Duodenal mucosa (tissue), 2 donors: ENCODE measurements around the gene GLP1R.

Experiments
- H3K27ac ChIP-seq: one replicate; pipeline ENCODE4 v1.7.0; 2013; ENCODE audit warnings: low read depth, low read length
- H3K27me3 ChIP-seq, 2 donors: one replicate each; pipeline ENCODE4 v1.7.0; 2013; ENCODE audit warnings: low read length in 2 of 2, control low read depth in 1 of 2; ENCODE audit not compliant: insufficient read depth in 2 of 2, control insufficient read depth in 1 of 2
- H3K36me3 ChIP-seq, 2 donors: one replicate each; pipeline ENCODE4 v1.7.0; 2013; ENCODE audit warnings: low read length in 2 of 2, control low read depth in 1 of 2; ENCODE audit not compliant: insufficient read depth in 2 of 2, control insufficient read depth in 1 of 2
- H3K4me1 ChIP-seq, 2 donors: one replicate each; pipeline ENCODE4 v1.7.0; 2013; ENCODE audit warnings: low read length in 2 of 2, control low read depth in 1 of 2; ENCODE audit not compliant: insufficient read depth in 2 of 2, control insufficient read depth in 1 of 2
- H3K4me3 ChIP-seq, 2 donors: one replicate each; pipeline ENCODE4 v1.7.0; 2013; ENCODE audit warnings: low read length in 2 of 2, low read depth in 1 of 2
- H3K9ac ChIP-seq, 2 donors: one replicate each; pipeline ENCODE4 v1.7.0; 2013; ENCODE audit warnings: low read length in 2 of 2, low read depth in 1 of 2
- H3K9me3 ChIP-seq, 2 donors: one replicate each; pipeline ENCODE4 v1.7.0; 2013; ENCODE audit warnings: low read length in 2 of 2, control low read depth in 1 of 2; ENCODE audit not compliant: control insufficient read depth in 1 of 2

GLP1R gene

DNA sequence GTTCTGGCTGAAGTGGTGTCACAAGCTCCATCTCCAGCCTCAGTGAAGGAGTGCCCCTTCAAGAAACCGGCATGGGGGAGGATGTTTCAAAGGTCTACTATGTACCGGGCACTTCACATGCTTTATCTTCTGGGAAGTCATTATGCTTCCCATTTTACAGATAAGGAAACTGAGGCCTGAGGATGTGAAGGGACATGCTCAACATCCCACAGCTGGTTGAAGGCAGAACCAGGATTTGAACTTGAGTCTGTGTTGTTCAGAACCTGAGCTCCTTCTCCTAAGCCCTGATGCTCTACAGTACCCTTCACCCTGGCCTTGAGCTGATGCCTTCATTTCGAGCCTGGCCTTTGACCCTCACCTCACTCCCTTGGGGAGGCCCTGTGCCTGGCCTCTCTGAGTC is 13.0 kb downstream of the GLP1R start:
- Histone ChIP-seq H3K27me3 (no peaks in the 10 kb centered on the region), H3K9me3 (no peaks in the 10 kb centered on the region), H3K9ac (no peak overlapping the region), H3K27ac (no peak overlapping the region), H3K4me3 (no peak overlapping the region), H3K4me1 (peaks cover 10 to 12% of the 10 kb centered on the region in 2 donors), H3K36me3 (no peaks in the 10 kb centered on the region)

DNA sequence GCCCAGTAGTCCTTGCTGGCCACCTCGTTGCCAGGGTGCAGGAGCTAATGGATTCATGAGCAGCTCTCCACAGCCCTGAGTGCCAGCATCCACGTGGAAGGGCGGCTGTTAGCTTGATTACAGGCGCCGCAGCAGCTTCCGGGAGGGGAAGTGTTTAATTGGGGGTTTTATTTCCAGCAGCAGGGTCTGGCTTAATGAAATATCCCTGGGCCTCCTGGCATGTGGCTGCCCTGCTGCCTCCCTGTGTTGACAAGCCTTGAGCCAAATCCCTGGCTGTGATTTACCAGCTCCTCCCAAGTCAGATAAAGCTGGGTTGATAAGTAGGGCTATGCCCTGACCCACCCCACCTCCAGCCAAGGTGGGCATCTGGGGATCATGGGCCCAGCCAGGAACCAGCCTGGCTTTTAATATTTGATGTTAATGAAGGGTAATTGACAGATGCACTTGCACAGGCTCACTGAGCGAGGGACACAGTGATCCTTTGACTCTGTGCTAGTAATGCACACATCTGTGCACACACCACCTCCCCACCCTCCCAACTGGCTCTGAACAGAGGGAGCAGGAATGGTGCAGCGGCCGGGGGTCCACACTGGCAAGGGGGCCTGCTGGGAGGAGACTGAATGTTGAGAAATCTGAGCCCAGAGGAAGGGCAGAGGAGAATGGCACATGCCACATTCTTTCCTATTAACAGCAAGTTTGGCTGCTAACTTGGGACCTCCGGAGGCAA is 13.6 kb downstream of the GLP1R start:
- Histone ChIP-seq H3K9me3 (no peaks in the 10 kb centered on the region), H3K9ac (no peak overlapping the region), H3K4me1 (peaks cover 10 to 12% of the 10 kb centered on the region in 2 donors), H3K27me3 (no peaks in the 10 kb centered on the region), H3K36me3 (no peaks in the 10 kb centered on the region), H3K4me3 (no peak overlapping the region), H3K27ac (no peak overlapping the region)

DNA sequence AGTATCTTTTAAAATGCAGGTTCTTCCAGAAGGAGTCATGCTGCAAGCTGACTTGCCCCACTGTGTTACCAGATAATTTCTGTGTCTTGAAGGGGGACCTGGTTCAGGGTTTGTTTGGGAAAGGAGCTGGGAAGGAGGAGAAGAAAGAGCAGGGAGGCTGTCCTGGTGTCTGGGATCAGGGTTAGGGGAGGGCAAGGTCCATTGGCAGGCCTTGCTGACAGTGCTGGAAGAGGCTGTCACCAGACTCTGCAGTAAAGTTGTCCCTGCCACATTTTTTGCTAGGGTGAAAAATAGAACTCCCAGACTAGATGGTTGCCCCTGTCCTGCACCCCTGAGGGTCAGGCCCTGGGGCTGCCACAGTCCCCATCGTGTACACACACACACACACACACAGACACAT is 14.9 kb downstream of the GLP1R start:
- H3K27me3 ChIP-seq, result no peaks in the 10 kb centered on the region
- H3K4me3 ChIP-seq, result no peak overlapping the region
- peaks cover 10 to 12% of the 10 kb centered on the region in 2 donors for H3K4me1 ChIP-seq
- H3K9me3 ChIP-seq, result no peaks in the 10 kb centered on the region
- H3K27ac ChIP-seq, result no peak overlapping the region
- no peak overlapping the region for H3K9ac ChIP-seq
- H3K36me3 ChIP-seq, result no peaks in the 10 kb centered on the region

DNA sequence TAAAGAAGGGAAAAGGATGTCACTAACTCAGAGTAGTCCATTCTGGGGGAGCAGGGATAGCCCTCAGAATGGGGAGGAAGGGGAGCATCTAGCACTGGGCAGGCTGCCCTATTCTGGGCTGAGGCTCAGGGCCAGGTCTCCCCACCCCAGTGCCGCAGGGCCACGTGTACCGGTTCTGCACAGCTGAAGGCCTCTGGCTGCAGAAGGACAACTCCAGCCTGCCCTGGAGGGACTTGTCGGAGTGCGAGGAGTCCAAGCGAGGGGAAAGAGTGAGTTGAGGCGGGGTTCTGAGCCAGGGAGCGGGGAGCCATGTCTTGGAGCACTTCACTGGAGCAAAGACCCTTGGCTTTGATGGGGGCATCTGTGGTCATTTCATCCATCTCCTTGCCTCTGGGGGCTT is 17.0 kb downstream of the GLP1R start:
- H3K36me3 ChIP-seq, result no peaks in the 10 kb centered on the region
- H3K4me1 ChIP-seq, result peaks cover 10 to 11% of the 10 kb centered on the region in 2 donors
- H3K27ac ChIP-seq, result no peak overlapping the region
- H3K4me3 ChIP-seq, result no peak overlapping the region
- no peaks in the 10 kb centered on the region for H3K9me3 ChIP-seq
- no peaks in the 10 kb centered on the region for H3K27me3 ChIP-seq
- H3K9ac ChIP-seq, result no peak overlapping the region

DNA sequence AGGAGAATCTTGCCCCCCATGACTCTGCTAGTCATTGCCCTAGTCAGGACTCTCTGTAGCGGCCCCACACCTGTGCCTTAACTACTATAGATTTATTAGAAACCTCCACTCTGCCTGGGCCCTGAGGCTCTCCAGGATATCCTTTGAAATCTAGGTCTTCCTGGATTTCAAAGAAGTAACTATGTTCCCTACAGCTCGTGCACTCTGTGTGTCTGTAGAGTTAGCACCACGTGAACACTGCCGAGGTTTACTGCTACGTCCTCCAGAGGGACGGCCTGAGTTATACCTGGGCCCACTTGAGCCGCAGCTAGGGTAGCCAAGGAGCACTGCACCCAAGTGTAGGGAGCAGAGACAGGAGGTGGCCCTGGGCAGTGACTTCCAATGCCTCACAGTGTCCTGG is 19.8 kb downstream of the GLP1R start:
- Histone ChIP-seq H3K9ac (no peak overlapping the region), H3K4me1 (peaks cover 0 to 3% of the 10 kb centered on the region in 2 donors), H3K27me3 (no peaks in the 10 kb centered on the region), H3K9me3 (no peaks in the 10 kb centered on the region), H3K4me3 (no peak overlapping the region), H3K27ac (no peak overlapping the region), H3K36me3 (no peaks in the 10 kb centered on the region)

DNA sequence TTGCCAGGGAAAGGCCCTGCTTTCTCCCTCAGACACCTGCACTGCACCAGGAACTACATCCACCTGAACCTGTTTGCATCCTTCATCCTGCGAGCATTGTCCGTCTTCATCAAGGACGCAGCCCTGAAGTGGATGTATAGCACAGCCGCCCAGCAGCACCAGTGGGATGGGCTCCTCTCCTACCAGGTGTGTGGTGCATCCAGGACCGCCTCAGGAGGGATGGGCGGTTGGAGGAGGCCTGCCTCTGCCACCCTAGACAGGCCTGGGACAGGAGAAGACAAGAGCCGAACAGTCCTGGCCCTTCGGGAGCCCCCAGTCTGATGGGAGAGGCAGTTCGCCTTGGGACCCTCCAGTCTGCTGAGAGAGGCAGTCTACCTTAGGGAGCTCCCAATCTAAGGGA is 24.2 kb downstream of the GLP1R start:
- Histone ChIP-seq H3K27ac (no peak overlapping the region), H3K4me1 (no peaks in the 10 kb centered on the region), H3K36me3 (no peaks in the 10 kb centered on the region), H3K9me3 (no peaks in the 10 kb centered on the region), H3K4me3 (no peak overlapping the region), H3K9ac (no peak overlapping the region), H3K27me3 (no peaks in the 10 kb centered on the region)

DNA sequence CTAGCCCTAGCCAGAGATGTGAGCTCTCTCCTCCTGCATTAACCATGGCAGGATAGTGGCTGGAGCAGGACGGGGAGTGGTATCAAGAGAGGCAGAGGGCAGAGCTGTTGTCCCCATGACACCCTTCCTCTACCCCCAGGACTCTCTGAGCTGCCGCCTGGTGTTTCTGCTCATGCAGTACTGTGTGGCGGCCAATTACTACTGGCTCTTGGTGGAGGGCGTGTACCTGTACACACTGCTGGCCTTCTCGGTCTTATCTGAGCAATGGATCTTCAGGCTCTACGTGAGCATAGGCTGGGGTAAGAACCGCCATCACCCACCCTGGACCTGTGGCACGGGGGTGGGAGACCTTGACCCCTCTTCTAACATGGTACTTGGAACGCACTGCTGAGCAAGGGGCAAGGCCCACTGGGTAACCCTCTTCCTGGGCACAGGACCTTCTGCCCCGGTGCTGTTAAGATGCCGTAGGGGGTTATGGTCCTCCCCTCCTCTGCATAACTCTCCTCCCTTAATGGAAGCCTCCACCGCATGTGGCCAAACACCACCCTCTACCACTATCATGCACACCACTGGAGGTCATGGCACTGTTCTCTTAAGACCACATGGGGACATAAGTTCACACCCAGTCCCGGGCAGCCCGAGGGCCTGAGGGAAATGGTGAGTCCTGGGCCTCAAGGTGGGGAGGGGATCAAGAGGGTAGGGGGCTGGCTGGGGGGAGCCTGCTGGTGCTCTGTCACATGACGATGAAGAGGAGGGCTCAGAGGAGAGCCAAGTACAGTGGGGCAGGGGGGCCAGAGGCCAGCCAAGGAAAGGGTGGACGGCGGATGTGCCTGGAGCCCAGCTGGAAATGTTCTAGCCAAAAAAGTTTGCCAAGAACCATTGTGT is 25.1 kb downstream of the GLP1R start:
- H3K27me3 ChIP-seq, result no peaks in the 10 kb centered on the region
- H3K4me3 ChIP-seq, result no peak overlapping the region
- H3K36me3 ChIP-seq, result no peaks in the 10 kb centered on the region
- no peak overlapping the region for H3K9ac ChIP-seq
- H3K9me3 ChIP-seq, result no peaks in the 10 kb centered on the region
- no peaks in the 10 kb centered on the region for H3K4me1 ChIP-seq
- H3K27ac ChIP-seq, result no peak overlapping the region

DNA sequence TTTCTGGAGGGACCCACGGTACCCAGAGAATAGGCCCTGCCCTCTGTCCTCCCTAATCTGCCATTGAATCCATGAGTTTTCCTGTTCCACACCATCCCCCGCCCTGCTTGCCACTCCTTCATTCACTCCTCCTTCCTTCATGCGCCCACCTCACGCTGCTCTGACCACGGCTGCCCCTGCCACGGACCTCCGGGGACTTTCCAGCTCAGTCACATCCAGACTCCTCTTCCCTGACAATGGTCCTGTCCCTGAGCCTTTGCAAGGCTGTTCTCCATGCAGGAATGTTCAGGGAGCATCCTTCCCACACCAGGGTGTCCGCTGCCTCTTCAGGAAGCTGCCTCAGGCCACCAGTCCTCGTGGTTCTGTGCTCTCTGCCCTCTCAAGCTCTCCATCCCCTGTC is 25.9 kb downstream of the GLP1R start:
- H3K27ac ChIP-seq, result no peak overlapping the region
- H3K9ac ChIP-seq, result no peak overlapping the region
- H3K27me3 ChIP-seq, result no peaks in the 10 kb centered on the region
- H3K9me3 ChIP-seq, result no peaks in the 10 kb centered on the region
- H3K4me3 ChIP-seq, result no peak overlapping the region
- no peaks in the 10 kb centered on the region for H3K36me3 ChIP-seq
- no peaks in the 10 kb centered on the region for H3K4me1 ChIP-seq

DNA sequence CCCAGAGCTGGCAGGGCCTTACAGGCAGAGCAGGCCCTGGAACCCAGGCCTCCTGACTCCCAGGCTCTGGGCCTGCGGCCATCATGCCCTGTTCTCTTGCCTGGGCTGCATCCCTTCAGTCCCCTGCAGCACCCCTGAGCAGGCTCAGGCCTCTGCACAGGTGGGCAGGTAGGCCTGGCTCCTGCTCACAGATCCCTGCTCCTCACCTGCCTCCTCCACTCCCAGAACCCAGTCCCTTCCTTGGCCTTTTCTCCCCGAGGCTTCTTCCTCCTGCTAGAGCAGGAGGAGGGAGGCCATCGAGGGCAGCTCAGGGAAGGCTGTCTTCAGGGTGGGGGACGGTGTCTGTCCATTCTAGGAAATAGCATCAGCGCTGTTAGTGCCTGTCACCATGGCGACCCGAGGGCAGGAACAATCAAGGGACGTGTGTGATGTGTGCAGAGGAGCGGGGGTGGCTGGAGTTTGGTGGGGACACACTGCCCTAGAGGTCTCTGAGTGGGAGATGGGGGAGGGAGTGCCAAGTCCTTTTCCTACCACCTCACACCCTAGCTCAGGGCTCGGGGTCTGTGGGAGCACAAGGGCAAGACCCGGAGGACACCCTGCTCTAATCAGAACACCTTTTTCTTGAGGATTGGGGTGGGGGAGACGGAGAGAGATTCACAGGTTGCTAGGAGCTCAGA is 26.6 kb downstream of the GLP1R start:
- Histone ChIP-seq H3K36me3 (no peaks in the 10 kb centered on the region), H3K4me1 (no peaks in the 10 kb centered on the region), H3K9me3 (no peaks in the 10 kb centered on the region), H3K9ac (no peak overlapping the region), H3K4me3 (no peak overlapping the region), H3K27me3 (no peaks in the 10 kb centered on the region), H3K27ac (no peak overlapping the region)
